HepG2 (cell line): ENCODE data around the gene ERICH6. TPM values are rescaled to one million over a fixed set of nuclear protein-coding genes. Genes with fewer than 3 reads are reported as not detected.

Experiments used
- AKAP8 ChIP-seq: sonication (generic); formaldehyde crosslinking; IDR thresholded peaks from 2 replicates; pipeline ENCODE4 v1.5.1; 2020; ENCODE audit warnings: mild to moderate bottlenecking, missing genetic modification reagents
- ATF2 ChIP-seq: sonication (generic); formaldehyde crosslinking; IDR thresholded peaks from 2 replicates; pipeline ENCODE4 v1.4.0; 2020; ENCODE audit warnings: missing genetic modification reagents
- CHD2 ChIP-seq: IDR thresholded peaks from 2 replicates; pipeline ENCODE4 v1.6.1; 2011; ENCODE audit warnings: low read depth, low read length, improper control_type of control experiment
- DPF2 ChIP-seq: sonication (generic); formaldehyde crosslinking; IDR thresholded peaks from 2 replicates; pipeline ENCODE4 v1.4.0; 2020; ENCODE audit warnings: mild to moderate bottlenecking, low read depth, missing genetic modification reagents, borderline replicate concordance
- FOXO4 ChIP-seq: sonication (generic); formaldehyde crosslinking; conservative IDR thresholded peaks from 2 replicates; pipeline ENCODE4 v1.8.1; 2023; ENCODE audit warnings: missing genetic modification reagents
- FOXP4 ChIP-seq: sonication (generic); formaldehyde crosslinking; IDR thresholded peaks from 2 replicates; pipeline ENCODE4 v1.4.0; 2020; ENCODE audit warnings: missing genetic modification reagents
- GATAD1 ChIP-seq: IDR thresholded peaks from 2 replicates; pipeline ENCODE4 v1.6.1; 2016; ENCODE audit warnings: missing genetic modification reagents, missing compliant biosample characterization
- MTF1 ChIP-seq: sonication (generic); formaldehyde crosslinking; IDR thresholded peaks from 2 replicates; pipeline ENCODE4 v1.5.0; 2020; ENCODE audit warnings: missing genetic modification reagents
- POLR2AphosphoS2 ChIP-seq: IDR thresholded peaks from 2 replicates; pipeline ENCODE4 v1.6.1; 2011; ENCODE audit warnings: low read depth, low read length, improper control_type of control experiment
- RARG ChIP-seq: sonication (generic); formaldehyde crosslinking; IDR thresholded peaks from 2 replicates; pipeline ENCODE4 v1.4.0; 2020; ENCODE audit warnings: low read depth, mild to moderate bottlenecking, missing genetic modification reagents
- SALL2 ChIP-seq: sonication (generic); formaldehyde crosslinking; IDR thresholded peaks from 2 replicates; pipeline ENCODE4 v1.8.1; 2023; ENCODE audit warnings: mild to moderate bottlenecking, missing genetic modification reagents, inconsistent platforms
- ZBTB40 ChIP-seq, 2 experiments: fragments of 450-650 bp in 1 of 2; sonication (generic) in 1 of 2; formaldehyde crosslinking in 1 of 2; IDR thresholded peaks; 2 replicates each; pipeline versions ENCODE4 v1.6.1 to v1.8.0; 2016 to 2022; ENCODE audit warnings: antibody characterized with exemption in 1 of 2, mild to moderate bottlenecking in 1 of 2, missing genetic modification reagents in 1 of 2
- ZNF616 ChIP-seq: sonication (generic); formaldehyde crosslinking; IDR thresholded peaks from 2 replicates; pipeline ENCODE4 v1.5.0; 2020; ENCODE audit warnings: low read depth, mild to moderate bottlenecking, missing genetic modification reagents
- ZNF816 ChIP-seq: sonication (generic); formaldehyde crosslinking; IDR thresholded peaks from 2 replicates; pipeline ENCODE4 v1.8.0; 2022; ENCODE audit warnings: missing genetic modification reagents, mild to moderate bottlenecking, borderline replicate concordance
- polyA plus RNA-seq, 8 experiments: library from polyadenylated mRNA; depleted of rRNA in 3 of 8; stranded (reverse) in 7 of 8; unstranded in 1 of 8; fragments of >200 nt; fragmentation: Illumina TruSeq in 4 of 8; extraction: Trizol in 4 of 8; gene quantifications; 2 replicates each; pipeline versions ENCODE4 v1.2.1 to v1.2.3, GENCODE V29; 2011 to 2016; ENCODE audit warnings: low read depth in 4 of 8, missing spikeins in 1 of 8, mixed read lengths in 1 of 8; ENCODE audit not compliant: insufficient read depth in 1 of 8
- total RNA-seq, 5 experiments: library from RNA; depleted of rRNA; stranded (reverse); fragments of >200 nt; fragmentation: Illumina TruSeq; extraction: Trizol; gene quantifications; 2 replicates each; pipeline ENCODE4 v1.2.3, GENCODE V29; 2016; ENCODE audit warnings: low read depth in 1 of 5

ERICH6 gene
- total and polyA plus RNA-seq, 2 of the 13 experiments (the other 11 are each of a cell fraction or from before 2014, with no cell fraction given) = 0.03 TPM; not detected in 1

GRCh38 chr3:150737874-150738679 is 34.4 kb upstream of the ERICH6 start (continued):
- TF ChIP-seq FOXP4 (CRISPR knock-in tag) = no peak
- TF ChIP-seq POLR2AphosphoS2 = no peak; the same call in 1 of the 2 replicates
- TF ChIP-seq ZNF816 = no peak
- no peak for TF ChIP-seq GATAD1 (CRISPR knock-in tag)
- TF ChIP-seq RARG (CRISPR knock-in tag) = no peak
- TF ChIP-seq AKAP8 (CRISPR knock-in tag) = no peak
- TF ChIP-seq FOXO4 (CRISPR knock-in tag) = no peak
- no peak for TF ChIP-seq ZBTB40 (IDR thresholded peaks at IDR 0.05)
- TF ChIP-seq ZBTB40 (CRISPR knock-in tag; IDR thresholded peaks at IDR 0.05) = no peak; the same call in 1 of the 2 replicates
- TF ChIP-seq MTF1 (CRISPR knock-in tag) = no peak
- TF ChIP-seq ZNF616 (CRISPR knock-in tag) = no peak
- no peak for TF ChIP-seq CHD2
- no peak for TF ChIP-seq DPF2 (CRISPR knock-in tag)
- TF ChIP-seq ATF2 (CRISPR knock-in tag) = no peak
- TF ChIP-seq SALL2 = no peak
